ENCODE results near the gene CHST12. TPM values are rescaled to one million over a fixed set of nuclear protein-coding genes. Genes with fewer than 3 reads are reported as not detected.

CHST12 gene
- polyA plus RNA-seq, 1 donor from 2014 or later: 24.9 TPM

GRCh38 chr7:2477447-2478398, 74.3 kb downstream of the CHST12 start:
- Mint-ChIP-seq H3K9me3 (no peaks in the 10 kb centered on the region), H3K27me3 (peaks cover 2% of the 10 kb centered on the region), H3K36me3 (no peaks in the 10 kb centered on the region), H3K4me3 (peak overlapping the region in 1 of 4 donors; percentile 32), H3K4me1 (peaks cover 0 to 1% (median 0%) of the 10 kb centered on the region in 3 donors), H3K27ac (no peak overlapping the region)

GRCh38 chr7:2478399-2478785, 75.0 kb downstream of the CHST12 start:
- Mint-ChIP-seq H3K4me1 (peaks cover 0 to 1% (median 0%) of the 10 kb centered on the region in 3 donors), H3K36me3 (no peaks in the 10 kb centered on the region), H3K9me3 (peaks cover 0 to 3% (median 0%) of the 10 kb centered on the region in 3 donors), H3K27ac (no peak overlapping the region), H3K27me3 (peaks cover 2% of the 10 kb centered on the region), H3K4me3 (peak overlapping the region in 2 of 4 donors; percentile 12 to 23)

- H3K4me3 Mint-ChIP-seq: peak overlapping the region in 2 of 4 donors; percentile 12 to 23
- H3K27ac Mint-ChIP-seq: no peak overlapping the region
- H3K36me3 Mint-ChIP-seq: no peaks in the 10 kb centered on the region
These were observed 75.4 kb downstream of the CHST12 start for GRCh38 chr7:2478800-2479199.

GRCh38 chr7:2479276-2480069, 76.1 kb downstream of the CHST12 start:
- Mint-ChIP-seq H3K27me3 (peaks cover 2% of the 10 kb centered on the region), H3K27ac (no peak overlapping the region), H3K4me1 (peaks cover 0 to 1% (median 0%) of the 10 kb centered on the region in 3 donors), H3K36me3 (no peaks in the 10 kb centered on the region), H3K4me3 (no peak overlapping the region), H3K9me3 (peaks cover 0 to 3% (median 0%) of the 10 kb centered on the region in 3 donors)

More at GRCh38 chr7:2478800-2479199, 75.4 kb downstream of the CHST12 start:
- Mint-ChIP-seq H3K9me3 (peaks cover 0 to 3% (median 0%) of the 10 kb centered on the region in 3 donors), H3K4me1 (peaks cover 0 to 1% (median 0%) of the 10 kb centered on the region in 3 donors), H3K27me3 (peaks cover 2% of the 10 kb centered on the region)

GRCh38 chr7:2480070-2480408, 76.6 kb downstream of the CHST12 start:
- H3K4me3 Mint-ChIP-seq: no peak overlapping the region
- H3K27ac Mint-ChIP-seq: no peak overlapping the region
- peaks cover 0 to 1% (median 0%) of the 10 kb centered on the region in 3 donors for H3K4me1 Mint-ChIP-seq
- H3K27me3 Mint-ChIP-seq: peaks cover 2% of the 10 kb centered on the region
- peaks cover 0 to 3% (median 0%) of the 10 kb centered on the region in 3 donors for H3K9me3 Mint-ChIP-seq
- no peaks in the 10 kb centered on the region for H3K36me3 Mint-ChIP-seq

GRCh38 chr7:2481195-2481594, 77.8 kb downstream of the CHST12 start:
- Mint-ChIP-seq H3K9me3 (peaks cover 0 to 3% (median 0%) of the 10 kb centered on the region in 3 donors), H3K27ac (no peak overlapping the region), H3K4me1 (peaks cover 0 to 1% (median 0%) of the 10 kb centered on the region in 3 donors), H3K27me3 (peaks cover 2% of the 10 kb centered on the region), H3K4me3 (no peak overlapping the region), H3K36me3 (no peaks in the 10 kb centered on the region)

- Mint-ChIP-seq H3K4me1 (no peaks in the 10 kb centered on the region), H3K27me3 (no peaks in the 10 kb centered on the region), H3K36me3 (no peaks in the 10 kb centered on the region), H3K4me3 (peak overlapping the region in 1 of 4 donors; percentile 51), H3K9me3 (peaks cover 0 to 3% (median 0%) of the 10 kb centered on the region in 3 donors), H3K27ac (peak overlapping the region in 1 of 3 donors; percentile 57)
These were observed 79.5 kb downstream of the CHST12 start for GRCh38 chr7:2482725-2483451.

GRCh38 chr7:2483494-2483893, 80.1 kb downstream of the CHST12 start:
- H3K27me3 Mint-ChIP-seq: peaks cover 1% of the 10 kb centered on the region
- H3K36me3 Mint-ChIP-seq: no peaks in the 10 kb centered on the region
- H3K9me3 Mint-ChIP-seq: peaks cover 0 to 3% (median 0%) of the 10 kb centered on the region in 3 donors
- no peak overlapping the region for H3K4me3 Mint-ChIP-seq
- H3K27ac Mint-ChIP-seq: peak overlapping the region in 1 of 3 donors; percentile 57
- H3K4me1 Mint-ChIP-seq: no peaks in the 10 kb centered on the region

GRCh38 chr7:2484868-2485267, 81.5 kb downstream of the CHST12 start:
- Mint-ChIP-seq H3K36me3 (no peaks in the 10 kb centered on the region), H3K4me1 (peaks cover 0 to 2% (median 1%) of the 10 kb centered on the region in 3 donors), H3K4me3 (no peak overlapping the region), H3K9me3 (peaks cover 0 to 3% (median 0%) of the 10 kb centered on the region in 3 donors), H3K27me3 (peaks cover 5% of the 10 kb centered on the region), H3K27ac (peak overlapping the region in 1 of 3 donors; percentile 25)

GRCh38 chr7:2487586-2488271, 84.3 kb downstream of the CHST12 start:
- Mint-ChIP-seq H3K36me3 (no peaks in the 10 kb centered on the region), H3K9me3 (peaks cover 0 to 3% (median 0%) of the 10 kb centered on the region in 3 donors), H3K4me3 (no peak overlapping the region), H3K27ac (no peak overlapping the region), H3K4me1 (peaks cover 0 to 2% (median 1%) of the 10 kb centered on the region in 3 donors), H3K27me3 (peaks cover 5% of the 10 kb centered on the region)

- H3K4me3 Mint-ChIP-seq: no peak overlapping the region
- H3K36me3 Mint-ChIP-seq: no peaks in the 10 kb centered on the region
- peaks cover 0 to 2% (median 1%) of the 10 kb centered on the region in 3 donors for H3K4me1 Mint-ChIP-seq
- no peak overlapping the region for H3K27ac Mint-ChIP-seq
- H3K27me3 Mint-ChIP-seq: peaks cover 5% of the 10 kb centered on the region
- no peaks in the 10 kb centered on the region for H3K9me3 Mint-ChIP-seq
These were observed 84.8 kb downstream of the CHST12 start for GRCh38 chr7:2488272-2488645.

- Mint-ChIP-seq H3K27ac (no peak overlapping the region), H3K27me3 (peaks cover 5% of the 10 kb centered on the region), H3K4me3 (no peak overlapping the region), H3K4me1 (peaks cover 0 to 2% (median 1%) of the 10 kb centered on the region in 3 donors), H3K9me3 (no peaks in the 10 kb centered on the region), H3K36me3 (no peaks in the 10 kb centered on the region)
These were observed 85.3 kb downstream of the CHST12 start for GRCh38 chr7:2488681-2489080.

- Mint-ChIP-seq H3K27me3 (peaks cover 5% of the 10 kb centered on the region), H3K9me3 (peaks cover 0 to 2% (median 0%) of the 10 kb centered on the region in 3 donors), H3K36me3 (no peaks in the 10 kb centered on the region), H3K27ac (no peak overlapping the region), H3K4me1 (peaks cover 0 to 2% (median 1%) of the 10 kb centered on the region in 3 donors), H3K4me3 (peak overlapping the region in 1 of 4 donors; percentile 78)
These were observed 86.8 kb downstream of the CHST12 start for GRCh38 chr7:2490181-2490651.

GRCh38 chr7:2492038-2492437, 88.6 kb downstream of the CHST12 start:
- no peaks in the 10 kb centered on the region for H3K36me3 Mint-ChIP-seq
- H3K27me3 Mint-ChIP-seq: peaks cover 9% of the 10 kb centered on the region
- peak overlapping the region in 1 of 4 donors; percentile 4 for H3K4me3 Mint-ChIP-seq
- H3K9me3 Mint-ChIP-seq: peaks cover 0 to 2% (median 0%) of the 10 kb centered on the region in 3 donors
- H3K4me1 Mint-ChIP-seq: peaks cover under 1 to 2% (median 1%) of the 10 kb centered on the region in 3 donors
- H3K27ac Mint-ChIP-seq: no peak overlapping the region
